ENCODE measurements around the gene CCDC149.

The CCDC149 gene

GRCh38 chr4:24849756-24850155 lies 63.1 kb downstream of the CCDC149 start:
- no peak overlapping the region for H3K9ac ChIP-seq
- H3K4me1 ChIP-seq = peaks cover 52% of the 10 kb centered on the region
- TF ChIP-seq Cebpa-rat (IDR thresholded peaks at IDR 0.05) = no peak
- no peaks in the 10 kb centered on the region for H3K9me3 ChIP-seq
- no peaks in the 10 kb centered on the region for H3K27me3 ChIP-seq
- H4K20me1 ChIP-seq = no peaks in the 10 kb centered on the region
- H3K36me3 ChIP-seq = 0 out of 2 replicates have a peak, but pooled peaks cover 18% of the 10 kb centered on the region
- no peak overlapping the region for H3K4me3 ChIP-seq
- no peak overlapping the region for H3K27ac ChIP-seq
- no peak overlapping the region for H3K4me2 ChIP-seq

GRCh38 chr4:24849351-24849750 lies 63.5 kb downstream of the CCDC149 start:
- 0 out of 2 replicates have a peak, but pooled peaks cover 18% of the 10 kb centered on the region for H3K36me3 ChIP-seq
- H3K27me3 ChIP-seq = no peaks in the 10 kb centered on the region
- no peak overlapping the region for H3K27ac ChIP-seq
- no peaks in the 10 kb centered on the region for H4K20me1 ChIP-seq
- no peak for TF ChIP-seq Cebpa-rat (IDR thresholded peaks at IDR 0.05)
- no peaks in the 10 kb centered on the region for H3K9me3 ChIP-seq
- H3K4me1 ChIP-seq = peaks cover 48% of the 10 kb centered on the region
- no peak overlapping the region for H3K4me3 ChIP-seq
- no peak overlapping the region for H3K4me2 ChIP-seq
- no peak overlapping the region for H3K9ac ChIP-seq

GRCh38 chr4:24846716-24847115 lies 66.1 kb downstream of the CCDC149 start:
- Histone ChIP-seq H3K27ac (no peak overlapping the region), H3K4me1 (peaks cover 38% of the 10 kb centered on the region), H3K27me3 (no peaks in the 10 kb centered on the region), H3K36me3 (0 out of 2 replicates have a peak, but pooled peaks cover 18% of the 10 kb centered on the region), H3K4me3 (no peak overlapping the region), H3K4me2 (no peak overlapping the region), H4K20me1 (no peaks in the 10 kb centered on the region), H3K9me3 (no peaks in the 10 kb centered on the region), H3K9ac (no peak overlapping the region)
- TF ChIP-seq Cebpa-rat (IDR thresholded peaks at IDR 0.05) = no peak

- no peaks in the 10 kb centered on the region for H3K9me3 ChIP-seq
- no peak overlapping the region for H3K27ac ChIP-seq
- no peak for TF ChIP-seq Cebpa-rat (IDR thresholded peaks at IDR 0.05)
- H3K4me1 ChIP-seq = peaks cover 38% of the 10 kb centered on the region
- H3K9ac ChIP-seq = no peak overlapping the region
- 0 out of 2 replicates have a peak, but pooled peaks cover 13% of the 10 kb centered on the region for H3K36me3 ChIP-seq
- H3K4me3 ChIP-seq = no peak overlapping the region
- no peaks in the 10 kb centered on the region for H3K27me3 ChIP-seq
- no peak overlapping the region for H3K4me2 ChIP-seq
- H4K20me1 ChIP-seq = no peaks in the 10 kb centered on the region
Measured at GRCh38 chr4:24845902-24846301, 66.9 kb downstream of the CCDC149 start.

GRCh38 chr4:24845132-24845531 lies 67.7 kb downstream of the CCDC149 start:
- Histone ChIP-seq H3K9me3 (no peaks in the 10 kb centered on the region), H3K9ac (no peak overlapping the region), H4K20me1 (no peaks in the 10 kb centered on the region), H3K4me3 (no peak overlapping the region), H3K27ac (no peak overlapping the region), H3K4me2 (no peak overlapping the region), H3K36me3 (0 out of 2 replicates have a peak, but pooled peaks cover 8% of the 10 kb centered on the region), H3K4me1 (peaks cover 39% of the 10 kb centered on the region), H3K27me3 (no peaks in the 10 kb centered on the region)
- no peak for TF ChIP-seq Cebpa-rat (IDR thresholded peaks at IDR 0.05)

GRCh38 chr4:24843096-24843495 lies 69.7 kb downstream of the CCDC149 start:
- no peak for TF ChIP-seq Cebpa-rat (IDR thresholded peaks at IDR 0.05)
- H3K4me3 ChIP-seq = no peak overlapping the region
- H3K36me3 ChIP-seq = 0 out of 2 replicates have a peak, but pooled peaks cover 10% of the 10 kb centered on the region
- H3K9ac ChIP-seq = no peak overlapping the region
- H4K20me1 ChIP-seq = no peaks in the 10 kb centered on the region
- H3K4me2 ChIP-seq = no peak overlapping the region
- peaks cover 41% of the 10 kb centered on the region for H3K4me1 ChIP-seq
- no peaks in the 10 kb centered on the region for H3K27me3 ChIP-seq
- 0 out of 2 replicates have a peak overlapping the region, but pooled peaks have one; percentile 15 for H3K27ac ChIP-seq
- H3K9me3 ChIP-seq = peaks cover under 1% of the 10 kb centered on the region; the same call in 1 of the 2 replicates

GRCh38 chr4:24842356-24842755 lies 70.5 kb downstream of the CCDC149 start:
- Histone ChIP-seq H3K4me2 (peak overlapping the region; percentile 63), H3K9ac (peak overlapping the region; percentile 1; the same call in 1 of the 2 replicates), H4K20me1 (no peaks in the 10 kb centered on the region), H3K4me3 (no peak overlapping the region), H3K36me3 (peaks cover 17% of the 10 kb centered on the region), H3K4me1 (peaks cover 41% of the 10 kb centered on the region), H3K27me3 (no peaks in the 10 kb centered on the region), H3K9me3 (peaks cover 7% of the 10 kb centered on the region; the same call in 1 of the 2 replicates), H3K27ac (peak overlapping the region; percentile 62; the same call in 1 of the 2 replicates)
- no peak for TF ChIP-seq Cebpa-rat (IDR thresholded peaks at IDR 0.05)

- no peak overlapping the region for H3K9ac ChIP-seq
- no peaks in the 10 kb centered on the region for H4K20me1 ChIP-seq
- H3K27ac ChIP-seq = peak overlapping the region; percentile 62
- peaks cover 7% of the 10 kb centered on the region; the same call in 1 of the 2 replicates for H3K9me3 ChIP-seq
- H3K4me1 ChIP-seq = peaks cover 32% of the 10 kb centered on the region
- peak overlapping the region; percentile 63 for H3K4me2 ChIP-seq
- no peak for TF ChIP-seq Cebpa-rat (IDR thresholded peaks at IDR 0.05)
- no peaks in the 10 kb centered on the region for H3K27me3 ChIP-seq
- H3K36me3 ChIP-seq = peaks cover 20% of the 10 kb centered on the region
- no peak overlapping the region for H3K4me3 ChIP-seq
Measured at GRCh38 chr4:24840826-24841543, 71.9 kb downstream of the CCDC149 start.

GRCh38 chr4:24840362-24840761 lies 72.5 kb downstream of the CCDC149 start:
- H3K9ac ChIP-seq = no peak overlapping the region
- no peaks in the 10 kb centered on the region for H4K20me1 ChIP-seq
- H3K27ac ChIP-seq = peak overlapping the region; percentile 62; the same call in 1 of the 2 replicates
- no peak for TF ChIP-seq Cebpa-rat (IDR thresholded peaks at IDR 0.05)
- H3K4me2 ChIP-seq = peak overlapping the region; percentile 63
- H3K4me1 ChIP-seq = peaks cover 32% of the 10 kb centered on the region
- H3K27me3 ChIP-seq = no peaks in the 10 kb centered on the region
- peaks cover 23% of the 10 kb centered on the region for H3K36me3 ChIP-seq
- H3K4me3 ChIP-seq = no peak overlapping the region
- H3K9me3 ChIP-seq = peaks cover 7% of the 10 kb centered on the region; the same call in 1 of the 2 replicates

- no peak overlapping the region for H3K4me2 ChIP-seq
- H3K9ac ChIP-seq = no peak overlapping the region
- H3K9me3 ChIP-seq = peaks cover 7% of the 10 kb centered on the region; the same call in 1 of the 2 replicates
- H3K27me3 ChIP-seq = no peaks in the 10 kb centered on the region
- peaks cover 33% of the 10 kb centered on the region for H3K36me3 ChIP-seq
- TF ChIP-seq Cebpa-rat (IDR thresholded peaks at IDR 0.05) = no peak
- H3K4me1 ChIP-seq = peaks cover 44% of the 10 kb centered on the region
- no peak overlapping the region for H3K4me3 ChIP-seq
- no peak overlapping the region for H3K27ac ChIP-seq
- no peaks in the 10 kb centered on the region for H4K20me1 ChIP-seq
Measured at GRCh38 chr4:24837781-24838180, 75.1 kb downstream of the CCDC149 start.

Measured in BLaER1 (cell line).